Measurements from ENCODE around the gene MACROD2.

GRCh38 chr20:14600527-14600926, 605.2 kb downstream of the MACROD2 start:
- TF ChIP-seq CTCF (IDR thresholded peaks at IDR 0.05) (no peak), POLR2A (IDR thresholded peaks at IDR 0.05) (no peak)
